HT-29 (cell line): ENCODE measurements around the gene CHST9. TPM values are rescaled to one million over a fixed set of nuclear protein-coding genes. Genes with fewer than 3 reads are reported as not detected.
"Not testable (repeated sequence)": the region's sequence is repeated elsewhere in the genome, so short reads cannot be mapped to it uniquely, and the experiment has no call there.

ENCODE experiments used
- DNase-seq: peaks from one replicate; pipeline ENCODE4 v3.0.0-alpha.2; 2015; ENCODE audit warnings: low spot score
- total RNA-seq: library from RNA; depleted of rRNA; stranded (reverse); fragments of >200 nt; shearing (Covaris generic); gene quantifications from 2 replicates; pipeline ENCODE4 v1.2.3, GENCODE V29; 2014

Gene CHST9
- total RNA-seq, 1 experiment from 2014 or later, result not detected

DNA sequence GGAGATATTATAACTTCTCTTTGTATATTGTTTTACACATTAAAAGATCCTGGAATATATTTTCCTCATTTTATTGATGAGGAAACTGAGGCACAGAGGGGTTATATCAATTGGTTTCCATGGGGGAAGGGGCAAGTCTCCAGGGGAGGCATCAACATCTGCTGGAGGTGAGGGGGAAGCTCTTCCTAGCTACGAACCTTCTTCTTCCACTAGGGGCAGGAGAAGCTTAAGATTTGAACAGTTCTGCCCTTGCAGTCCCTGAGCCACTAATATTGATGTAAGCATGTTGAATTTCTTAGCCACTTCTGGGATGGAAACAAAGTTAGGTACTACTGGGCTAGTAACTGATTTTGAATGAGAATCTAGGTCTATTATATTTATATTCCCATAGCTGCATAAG lies 179.5 kb downstream of the CHST9 start:
- DNase-seq, result peak; percentile 12

DNA sequence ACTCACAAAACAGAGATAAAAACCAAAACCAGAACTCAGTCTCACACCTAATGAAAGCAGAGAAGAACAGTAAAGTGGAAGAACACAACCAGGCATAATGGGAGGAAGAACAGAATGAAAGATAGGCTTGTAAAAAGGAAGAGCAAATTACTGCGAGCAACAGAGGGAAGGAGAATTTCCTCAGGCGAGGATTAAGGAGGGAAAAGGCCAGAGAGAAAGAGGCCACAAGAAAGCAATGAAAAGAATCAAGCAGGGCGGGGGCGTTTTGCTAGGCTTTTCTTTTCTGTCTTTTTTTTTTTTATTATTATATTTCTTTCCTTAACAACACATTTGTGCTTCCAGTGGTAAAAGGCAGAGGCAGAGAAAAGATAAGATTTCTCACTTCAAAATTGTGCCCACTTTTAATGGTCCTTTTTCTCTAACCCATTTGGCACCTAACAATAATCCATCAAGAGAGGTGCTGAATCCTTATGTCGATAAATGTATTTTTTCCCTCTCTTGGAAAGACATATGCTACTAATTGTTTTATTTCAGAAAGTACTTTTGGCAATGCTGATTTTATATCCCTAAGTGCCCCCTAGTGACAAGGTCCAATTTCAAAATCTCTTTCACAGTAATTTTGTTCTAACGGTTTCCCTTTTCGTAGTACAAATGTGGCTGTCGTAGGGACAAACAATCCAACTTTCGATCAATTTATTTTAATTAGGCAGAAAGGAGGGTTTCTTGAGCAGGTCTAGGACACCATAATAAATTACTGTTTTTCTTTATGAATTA lies 180.9 kb downstream of the CHST9 start:
- DNase-seq, result no peak

DNA sequence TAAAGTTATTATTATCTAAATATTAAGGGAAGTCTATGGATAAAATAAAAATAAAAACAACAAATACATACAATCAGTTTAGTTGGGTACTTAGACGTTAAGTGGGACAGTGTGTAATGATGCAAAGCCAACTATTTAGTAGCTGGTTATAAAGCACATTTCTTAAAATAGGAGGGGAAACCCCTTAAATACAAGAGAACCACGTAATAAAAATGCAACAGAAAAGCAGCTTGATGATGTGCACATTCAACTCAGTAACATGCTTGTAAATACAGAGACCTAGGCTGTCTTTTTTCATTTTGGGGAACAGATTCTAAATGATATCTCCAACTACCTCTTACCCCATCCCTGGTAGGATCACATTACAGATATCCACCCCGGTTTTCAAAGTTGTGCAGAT lies 185.3 kb downstream of the CHST9 start:
- no peak for DNase-seq

DNA sequence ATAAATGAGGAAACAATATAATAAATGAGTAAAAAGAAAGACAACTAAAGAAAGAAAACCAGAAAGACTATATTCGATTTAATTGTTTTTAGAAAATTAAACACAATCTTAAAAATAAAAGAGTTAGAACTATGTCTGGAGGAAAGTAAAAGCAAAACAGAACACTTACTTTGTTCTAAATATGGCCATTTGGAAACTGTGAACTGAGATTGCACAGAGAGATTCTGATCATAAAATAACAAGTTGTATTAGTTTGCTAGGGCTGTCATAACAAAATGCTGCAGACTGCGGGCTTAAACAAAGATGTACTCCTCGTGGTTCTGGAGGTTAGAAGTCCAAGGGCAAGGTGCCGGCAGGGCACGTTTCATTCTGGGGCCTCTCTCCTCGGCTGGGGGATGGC lies 191.5 kb downstream of the CHST9 start:
- no peak for DNase-seq

DNA sequence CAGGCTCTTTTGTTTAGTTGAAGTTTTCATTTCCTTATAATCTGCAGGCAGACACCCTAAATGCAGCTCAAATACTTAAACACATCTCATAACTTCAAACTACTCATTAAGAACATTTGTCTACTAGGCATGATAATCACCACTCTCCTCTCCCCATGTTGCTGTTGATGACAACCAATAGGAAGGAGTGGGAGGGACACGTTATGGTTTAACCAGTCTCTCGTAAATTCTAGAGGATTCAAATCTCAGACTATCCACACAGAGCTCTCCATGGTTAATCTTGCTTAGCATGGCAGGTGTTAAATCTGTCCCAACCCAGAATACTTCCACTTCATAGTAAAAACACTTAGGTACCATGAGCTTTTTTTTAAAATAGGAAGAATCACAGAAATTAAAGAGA lies 192.2 kb downstream of the CHST9 start:
- DNase-seq, result no peak

DNA sequence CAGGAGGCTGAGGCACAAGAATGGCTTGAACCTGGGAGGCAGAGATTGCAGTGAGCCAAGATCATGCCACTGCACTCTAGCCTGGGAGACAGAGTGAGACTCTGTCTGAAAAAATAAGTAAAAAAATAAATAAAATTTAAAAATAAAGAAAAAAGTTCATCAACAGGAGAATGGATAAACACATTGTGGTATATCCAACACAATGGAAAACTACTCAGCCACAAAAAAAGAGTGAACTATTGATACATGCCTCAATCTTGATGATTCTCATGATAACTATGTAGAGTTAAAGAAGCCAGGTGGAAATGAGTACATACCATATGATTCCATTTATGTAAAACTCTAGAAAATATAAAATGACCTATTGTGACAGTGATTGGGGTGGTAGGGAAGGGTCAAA lies 195.3 kb downstream of the CHST9 start:
- DNase-seq, result no peak

DNA sequence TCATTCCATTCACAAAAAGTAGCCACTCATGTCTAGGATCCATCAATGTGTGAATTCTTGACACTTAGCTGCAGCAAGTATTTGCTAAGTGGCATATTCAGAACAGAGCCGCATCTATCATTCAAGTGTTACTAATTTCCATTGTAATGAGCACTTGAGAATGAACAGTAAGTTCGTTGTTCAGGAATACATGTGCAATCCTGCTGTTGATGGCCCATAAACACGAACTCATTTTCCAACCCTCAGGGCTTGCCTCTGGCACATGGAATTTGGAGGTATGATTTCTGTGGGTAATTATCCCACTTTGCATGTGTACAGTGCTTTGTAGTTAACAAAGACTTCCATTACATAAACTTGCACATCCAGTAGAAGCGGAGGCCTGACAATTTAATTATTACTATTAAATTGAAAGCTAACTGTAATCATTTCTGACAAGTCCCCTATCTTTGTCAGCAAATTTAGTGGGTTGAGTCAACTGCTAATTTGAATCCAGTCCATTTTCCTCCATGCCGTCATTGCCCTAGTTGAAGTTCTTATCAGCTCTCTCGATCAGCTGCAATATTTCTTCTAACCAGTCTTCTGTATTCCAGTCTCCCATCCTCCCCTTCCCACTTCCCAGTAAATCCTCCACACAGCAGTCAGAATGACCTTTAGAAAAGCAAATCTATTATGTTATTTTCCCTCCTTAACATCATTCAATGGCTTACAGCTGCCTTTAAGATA lies 203.6 kb downstream of the CHST9 start:
- no peak for DNase-seq

DNA sequence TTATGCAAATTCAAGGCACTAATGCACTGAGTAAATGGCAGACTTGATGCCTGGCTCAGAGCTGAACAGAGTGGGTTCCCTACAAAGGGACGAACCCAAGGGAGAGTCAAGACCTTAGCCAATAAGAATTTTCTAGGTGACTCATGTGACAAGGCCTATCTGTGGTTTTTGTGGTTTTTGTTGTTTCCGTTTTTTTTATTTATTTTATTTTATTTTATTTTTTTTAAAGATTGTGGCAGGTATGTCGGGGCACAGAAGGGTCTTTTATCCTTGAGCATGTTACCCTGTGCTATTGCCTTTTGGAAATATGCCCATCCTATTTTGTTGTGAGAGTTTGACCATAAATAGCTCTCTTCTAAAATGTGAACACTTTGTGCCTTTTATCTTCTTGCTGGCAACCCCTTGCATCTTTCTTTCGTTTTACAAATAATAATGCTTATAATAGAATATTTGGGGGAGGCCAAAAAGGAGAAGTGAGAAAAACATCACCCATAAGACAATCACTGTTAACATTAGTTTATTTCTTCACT lies 206.2 kb downstream of the CHST9 start:
- no peak for DNase-seq

DNA sequence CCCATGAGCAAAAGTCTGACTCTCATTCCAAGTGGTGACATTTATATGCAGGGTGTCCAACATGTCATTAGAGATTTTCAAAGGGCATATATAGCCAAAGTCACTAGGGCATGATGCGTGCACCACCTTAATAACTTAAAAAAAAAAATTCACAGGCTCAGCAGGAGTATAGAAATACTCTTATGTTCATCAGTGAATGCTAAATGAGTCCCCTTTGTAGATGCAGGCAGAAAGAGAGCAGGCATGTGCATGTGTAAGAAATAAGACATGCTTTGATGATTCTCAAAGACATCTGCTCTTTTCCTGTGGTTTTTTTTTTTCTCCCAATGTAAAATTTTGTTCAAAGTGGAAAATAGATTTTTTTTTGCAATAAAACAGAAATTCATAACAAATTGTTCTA lies 207.3 kb downstream of the CHST9 start:
- no peak for DNase-seq

DNA sequence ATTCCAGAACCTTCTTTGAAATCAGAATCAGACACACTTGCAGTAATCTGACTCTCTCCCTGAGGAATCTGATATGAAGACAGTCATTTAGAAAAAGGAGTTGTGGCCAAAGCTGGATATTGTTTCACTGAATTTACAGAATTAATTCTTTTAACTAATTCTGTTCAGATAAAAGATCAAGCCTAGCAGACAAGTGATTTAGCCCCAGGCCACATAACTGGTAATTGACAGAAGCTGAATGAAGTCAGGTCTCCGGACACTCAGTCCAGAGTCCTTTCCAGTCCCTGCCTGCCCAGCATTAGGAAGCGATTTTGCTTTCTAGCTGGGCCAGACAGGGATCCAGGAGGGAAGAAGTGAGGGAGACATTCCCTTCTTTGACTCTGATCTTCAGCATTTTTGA lies 208.9 kb downstream of the CHST9 start:
- no peak for DNase-seq

DNA sequence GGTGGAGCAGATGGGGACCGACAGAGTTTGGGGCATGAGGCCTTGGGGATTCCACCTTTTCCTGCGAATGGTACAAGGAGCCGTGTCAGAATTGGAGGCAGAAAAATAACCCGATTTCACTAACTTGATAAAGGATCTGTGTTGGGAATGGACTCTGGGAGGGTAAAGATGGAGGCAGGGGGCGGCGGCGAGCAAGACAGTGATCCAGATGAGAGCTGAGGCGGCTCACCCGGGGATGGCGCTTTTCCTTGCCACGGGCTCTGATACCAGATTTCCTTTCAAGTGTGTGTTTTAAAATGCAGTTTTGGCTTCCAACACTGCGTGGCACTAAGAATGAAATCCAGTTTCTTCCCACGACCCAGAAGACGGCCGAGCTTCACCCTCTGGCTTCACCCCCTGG lies 212.6 kb downstream of the CHST9 start:
- DNase-seq, result not testable (repeated sequence)

DNA sequence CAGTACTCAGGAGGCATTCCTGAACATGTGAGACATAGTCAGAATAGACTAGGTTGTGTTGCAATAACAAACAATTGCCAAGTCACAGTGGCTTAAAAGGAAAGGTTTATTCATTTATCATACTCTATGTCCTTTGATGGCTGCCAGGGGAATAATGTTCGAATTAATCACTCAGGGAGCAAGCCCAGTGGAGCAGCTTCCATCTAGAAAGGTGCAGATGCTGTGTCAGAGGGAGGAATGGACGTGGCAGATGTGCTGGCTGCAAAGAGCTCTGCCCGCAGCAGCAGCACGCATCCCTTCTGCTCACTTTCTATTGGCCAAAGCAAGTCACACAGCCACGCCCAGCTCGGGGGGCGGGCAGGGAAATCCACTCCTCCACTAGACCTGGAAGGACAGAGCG lies 213.7 kb downstream of the CHST9 start:
- no peak for DNase-seq

DNA sequence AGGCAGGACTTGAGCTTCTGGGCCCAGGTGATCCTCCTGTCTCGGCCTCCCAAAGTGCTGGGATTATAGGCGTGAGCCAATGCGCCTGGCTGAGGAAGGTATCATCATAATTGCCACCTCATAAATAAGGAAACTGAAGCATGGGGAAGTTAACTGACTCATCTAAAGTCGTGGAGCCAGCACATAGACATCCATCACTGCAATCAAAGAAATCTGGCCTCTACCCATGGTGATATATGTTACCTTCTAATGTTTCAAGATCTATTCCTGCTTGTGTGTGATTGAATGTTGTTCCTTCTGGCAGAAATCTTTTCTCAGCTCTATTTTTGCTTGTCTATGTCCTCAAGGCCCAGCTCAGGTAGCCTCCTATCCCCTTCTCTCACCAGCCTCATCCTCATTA lies 214.5 kb downstream of the CHST9 start:
- DNase-seq, result no peak

DNA sequence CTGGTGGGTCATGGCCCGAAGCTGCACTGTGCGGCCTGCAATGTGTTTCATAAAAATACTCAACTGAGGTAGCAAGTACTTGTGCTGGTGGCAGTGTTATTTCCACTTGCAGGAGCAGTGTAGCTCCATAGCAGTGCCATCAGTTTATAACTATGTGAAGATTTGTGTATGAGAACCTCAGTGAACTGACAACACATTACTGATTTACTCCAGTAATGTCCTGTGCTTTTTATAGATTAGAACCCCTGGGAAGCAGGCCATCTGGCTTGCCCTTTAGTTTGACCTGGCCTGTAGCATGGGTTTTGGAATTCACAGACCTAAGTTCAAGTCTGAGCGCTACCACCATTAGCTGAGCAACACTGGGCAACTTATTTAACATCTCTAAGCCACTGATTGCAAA lies 219.9 kb downstream of the CHST9 start:
- no peak for DNase-seq

DNA sequence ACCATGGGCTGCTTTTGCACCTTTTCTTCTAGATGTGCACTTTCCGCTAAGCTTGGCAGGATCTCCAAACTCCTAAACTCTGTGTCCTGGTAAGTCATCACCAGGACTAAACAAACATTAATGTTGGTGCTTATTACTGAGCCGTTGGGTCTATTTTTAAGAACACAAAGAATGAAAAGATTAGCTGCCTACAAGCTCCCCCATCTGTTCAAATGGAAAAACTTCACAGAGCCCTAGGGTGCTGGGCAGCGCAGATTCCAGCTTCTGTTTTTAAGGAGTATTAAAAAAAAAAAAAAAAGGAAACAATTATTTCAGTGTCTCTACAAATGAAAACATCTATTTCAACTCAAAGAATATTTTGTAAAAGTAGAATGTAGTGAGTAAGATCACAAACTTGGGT lies 221.8 kb downstream of the CHST9 start:
- peak; percentile 2 for DNase-seq

DNA sequence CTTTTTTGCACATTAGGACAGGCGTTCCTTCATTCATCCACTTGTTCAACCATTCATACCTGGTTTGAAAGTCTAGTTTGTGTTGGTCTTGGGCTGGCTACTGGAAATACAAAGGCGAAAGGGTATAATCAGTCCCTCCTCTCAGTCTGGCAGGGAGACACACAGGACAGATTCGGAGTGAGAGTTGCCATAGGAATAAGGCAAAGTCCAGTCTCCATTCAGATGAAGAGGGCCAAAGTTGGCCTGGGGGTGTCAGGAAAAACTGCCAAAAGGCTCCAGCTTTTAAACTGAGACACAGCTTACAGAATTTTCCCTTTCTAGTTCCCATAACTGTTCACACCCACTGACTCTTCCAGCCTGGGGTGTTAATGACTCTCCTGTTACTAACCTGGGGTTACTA lies 223.3 kb downstream of the CHST9 start:
- DNase-seq, result no peak

DNA sequence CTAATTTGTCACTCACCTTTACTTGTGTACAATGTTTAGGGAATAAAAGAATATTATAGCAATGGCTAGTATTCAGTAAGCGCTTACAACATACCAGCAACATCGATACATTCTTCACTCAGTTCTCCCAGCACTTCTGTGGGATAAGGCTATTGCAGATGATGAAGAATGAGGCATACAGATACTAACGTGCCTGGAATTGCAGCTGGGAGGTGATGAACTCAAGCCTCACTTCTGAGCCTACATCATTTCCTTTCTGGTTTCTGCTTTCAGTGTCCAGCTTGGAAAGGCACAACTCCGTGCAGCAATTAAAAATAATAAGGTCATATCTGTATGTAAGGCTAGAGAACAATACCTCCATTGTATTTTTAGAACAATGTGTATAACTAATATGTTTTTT lies 224.2 kb downstream of the CHST9 start:
- DNase-seq, result no peak

DNA sequence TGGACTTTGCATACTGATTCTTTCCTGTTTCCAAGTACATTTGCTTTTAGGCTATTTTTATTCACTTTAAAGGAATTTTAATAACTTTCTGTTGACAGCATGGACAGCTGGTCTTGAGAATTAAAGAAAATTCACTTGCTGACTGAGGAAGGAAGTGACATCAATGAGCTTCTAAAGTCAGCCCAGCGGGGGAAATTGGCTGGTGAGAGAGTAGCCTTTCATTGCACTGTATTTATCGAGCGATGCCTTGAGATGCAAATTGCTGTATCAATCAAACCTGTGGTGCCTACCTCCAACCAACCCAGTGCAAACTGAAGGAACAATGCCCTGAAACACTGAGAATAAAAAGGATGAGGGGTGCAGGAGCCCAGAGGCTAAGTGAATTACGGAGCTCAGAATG lies 228.2 kb downstream of the CHST9 start:
- no peak for DNase-seq

DNA sequence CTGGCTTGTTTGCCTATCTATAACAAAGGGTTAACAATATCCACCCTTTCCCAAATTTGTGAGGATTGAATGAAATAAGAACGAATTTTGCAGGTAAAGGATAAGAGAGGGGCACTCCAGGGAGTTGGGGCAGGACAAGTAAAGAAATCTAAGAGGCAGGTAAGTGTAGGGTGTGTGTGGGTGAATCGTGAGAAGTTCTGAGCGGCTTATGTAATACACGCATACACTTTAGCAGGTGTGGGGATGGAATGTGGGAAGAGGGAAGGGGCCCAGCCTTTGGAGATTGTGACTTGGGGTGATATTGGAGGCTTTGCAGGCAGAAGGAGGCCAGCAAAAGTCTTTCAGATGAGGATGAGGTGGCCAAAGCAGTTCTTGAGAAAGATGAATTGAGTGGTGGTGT lies 236.4 kb downstream of the CHST9 start:
- no peak for DNase-seq

DNA sequence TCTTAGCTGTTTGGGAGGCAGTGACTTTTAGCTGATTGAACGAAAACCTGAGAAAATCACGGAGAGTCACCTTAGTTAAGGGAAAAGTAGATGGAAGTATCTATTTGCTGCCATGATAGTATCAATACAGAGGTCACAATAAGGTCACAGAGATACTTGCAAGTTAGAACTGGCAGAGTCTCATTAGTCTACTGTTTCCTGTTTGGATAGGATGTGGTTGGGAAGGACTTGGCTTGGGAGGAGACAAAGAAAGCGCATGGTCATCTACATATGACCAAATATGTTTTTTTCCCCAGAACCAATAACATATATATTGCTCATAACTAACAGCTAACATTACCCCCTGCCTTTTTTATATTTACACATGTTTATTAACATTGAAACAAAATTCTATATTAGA lies 241.2 kb downstream of the CHST9 start:
- no peak for DNase-seq

DNA sequence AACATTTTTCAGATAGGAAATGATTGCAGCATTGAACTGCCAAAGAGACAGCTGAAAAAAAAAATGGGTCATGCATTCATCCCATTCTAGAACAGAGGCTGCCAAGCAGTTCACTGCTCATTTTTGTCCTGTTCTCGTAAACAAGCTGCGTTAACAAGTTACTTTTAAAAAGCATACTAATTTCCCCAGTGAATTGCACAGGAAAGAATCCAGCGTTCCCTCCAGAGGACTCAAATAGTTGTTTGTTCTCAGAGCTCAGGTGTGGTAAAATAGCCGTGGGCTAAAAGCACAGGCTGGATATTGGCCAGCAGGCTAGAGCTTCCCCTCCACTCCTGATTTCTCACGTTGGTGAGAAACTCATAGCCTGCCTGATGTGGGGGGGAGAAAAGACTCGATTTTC lies 243.5 kb downstream of the CHST9 start:
- DNase-seq, result no peak

DNA sequence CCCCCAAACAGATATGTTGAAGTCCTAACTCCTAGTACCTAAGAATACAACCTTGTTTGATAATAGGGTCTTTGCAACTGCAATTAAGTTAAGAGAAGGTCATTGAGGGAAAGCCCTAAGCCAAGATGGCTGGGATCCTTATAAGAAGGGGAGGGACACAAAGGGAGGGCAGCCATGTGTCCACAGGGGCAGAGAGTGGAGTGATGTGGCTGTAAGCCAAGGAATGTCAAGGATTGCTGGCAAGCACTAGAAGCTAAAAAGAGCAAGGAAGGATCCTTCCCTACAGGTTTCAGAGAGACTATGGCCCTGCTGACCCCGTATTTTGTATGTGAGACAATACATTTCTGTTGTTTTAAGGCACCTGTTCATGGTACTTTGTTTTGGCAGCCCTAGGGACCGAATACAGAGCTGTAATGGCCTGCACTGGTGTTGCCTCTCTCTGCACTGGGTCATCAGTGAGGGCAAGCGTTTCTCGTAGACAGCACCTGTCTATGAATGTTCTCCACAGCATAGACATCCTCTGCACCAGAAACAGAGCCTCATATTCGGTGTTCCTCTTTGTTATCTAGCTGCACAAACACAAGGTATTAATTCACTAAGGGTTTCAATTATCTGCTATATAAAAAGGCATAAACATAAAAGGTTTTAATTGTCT lies 244.2 kb downstream of the CHST9 start:
- no peak for DNase-seq

DNA sequence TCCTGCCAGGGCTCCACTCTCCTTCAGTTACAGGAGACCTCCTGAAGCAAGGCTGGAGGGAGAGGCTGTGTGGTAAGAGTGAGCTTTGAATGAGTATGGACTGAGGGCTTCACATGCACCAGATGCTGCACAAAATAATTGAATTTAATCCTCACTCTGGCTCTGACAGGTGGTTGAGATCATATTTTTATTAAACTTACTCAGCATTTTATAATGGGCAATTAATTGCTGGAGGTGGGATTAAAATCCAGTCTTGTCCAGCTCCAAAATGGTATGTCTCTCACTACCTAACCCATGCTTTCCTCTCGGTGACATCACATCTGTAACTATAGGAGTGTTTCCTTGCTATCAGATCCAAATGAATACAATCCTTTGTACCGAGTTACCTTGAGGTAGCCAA lies 253.4 kb downstream of the CHST9 start:
- no peak for DNase-seq
